Measurements from ENCODE around the gene ANTKMT.

- TF ChIP-seq CTCF (IDR thresholded peaks at IDR 0.05) = no peak
- no peak for TF ChIP-seq POLR2A (IDR thresholded peaks at IDR 0.05)
- no peak for TF ChIP-seq POLR2AphosphoS5 (IDR thresholded peaks at IDR 0.05)
Measured at GRCh38 chr16:745739-746138, 24.8 kb downstream of the ANTKMT start.

Data from sigmoid colon (tissue), 4 donors.